ENCODE measurements around the gene WRNIP1.

WRNIP1 gene

DNA sequence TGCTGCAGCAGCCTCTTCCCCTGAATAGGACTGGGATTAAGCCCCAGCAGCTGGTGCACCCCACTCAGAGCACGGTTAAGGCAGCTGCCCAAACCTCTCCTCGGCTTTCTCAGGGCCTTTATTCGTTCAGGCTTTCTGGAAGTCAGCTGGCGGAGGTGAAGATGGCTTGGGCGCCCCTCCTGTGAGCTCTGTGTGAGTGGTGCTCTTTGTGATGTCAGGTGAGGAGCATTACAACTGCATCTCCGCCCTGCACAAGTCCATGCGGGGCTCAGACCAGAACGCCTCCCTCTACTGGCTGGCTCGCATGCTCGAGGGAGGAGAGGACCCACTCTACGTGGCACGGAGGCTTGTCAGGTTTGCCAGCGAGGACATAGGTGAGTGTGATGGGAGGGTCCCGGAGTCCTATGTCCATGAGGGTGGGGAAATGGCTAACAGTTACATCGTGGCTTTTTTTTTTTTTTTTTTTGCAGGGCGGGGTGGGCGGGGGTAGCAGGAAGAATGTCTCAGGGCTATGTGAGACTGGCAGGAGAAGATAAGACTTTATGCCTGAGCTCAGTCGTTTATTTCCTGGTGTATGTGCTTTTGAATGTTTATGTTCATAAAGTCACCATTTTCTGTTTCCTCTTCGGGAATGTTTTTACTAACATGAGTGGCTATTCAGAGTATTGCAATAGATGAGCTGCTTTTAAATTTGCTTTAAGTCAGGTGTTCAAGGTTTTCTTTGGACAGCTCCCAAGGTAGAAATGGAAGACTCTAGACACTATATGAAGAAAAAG, 18.2 kb downstream of the WRNIP1 start:
- H3K27ac ChIP-seq: no peak overlapping the region
- H3K4me3 ChIP-seq: no peak overlapping the region
- TF ChIP-seq, protein P1, sequence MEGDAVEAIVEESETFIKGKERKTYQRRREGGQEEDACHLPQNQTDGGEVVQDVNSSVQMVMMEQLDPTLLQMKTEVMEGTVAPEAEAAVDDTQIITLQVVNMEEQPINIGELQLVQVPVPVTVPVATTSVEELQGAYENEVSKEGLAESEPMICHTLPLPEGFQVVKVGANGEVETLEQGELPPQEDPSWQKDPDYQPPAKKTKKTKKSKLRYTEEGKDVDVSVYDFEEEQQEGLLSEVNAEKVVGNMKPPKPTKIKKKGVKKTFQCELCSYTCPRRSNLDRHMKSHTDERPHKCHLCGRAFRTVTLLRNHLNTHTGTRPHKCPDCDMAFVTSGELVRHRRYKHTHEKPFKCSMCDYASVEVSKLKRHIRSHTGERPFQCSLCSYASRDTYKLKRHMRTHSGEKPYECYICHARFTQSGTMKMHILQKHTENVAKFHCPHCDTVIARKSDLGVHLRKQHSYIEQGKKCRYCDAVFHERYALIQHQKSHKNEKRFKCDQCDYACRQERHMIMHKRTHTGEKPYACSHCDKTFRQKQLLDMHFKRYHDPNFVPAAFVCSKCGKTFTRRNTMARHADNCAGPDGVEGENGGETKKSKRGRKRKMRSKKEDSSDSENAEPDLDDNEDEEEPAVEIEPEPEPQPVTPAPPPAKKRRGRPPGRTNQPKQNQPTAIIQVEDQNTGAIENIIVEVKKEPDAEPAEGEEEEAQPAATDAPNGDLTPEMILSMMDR (IDR thresholded peaks at IDR 0.05): no peak
- DNase-seq (ENCODE audit: low spot score): no peak

DNA sequence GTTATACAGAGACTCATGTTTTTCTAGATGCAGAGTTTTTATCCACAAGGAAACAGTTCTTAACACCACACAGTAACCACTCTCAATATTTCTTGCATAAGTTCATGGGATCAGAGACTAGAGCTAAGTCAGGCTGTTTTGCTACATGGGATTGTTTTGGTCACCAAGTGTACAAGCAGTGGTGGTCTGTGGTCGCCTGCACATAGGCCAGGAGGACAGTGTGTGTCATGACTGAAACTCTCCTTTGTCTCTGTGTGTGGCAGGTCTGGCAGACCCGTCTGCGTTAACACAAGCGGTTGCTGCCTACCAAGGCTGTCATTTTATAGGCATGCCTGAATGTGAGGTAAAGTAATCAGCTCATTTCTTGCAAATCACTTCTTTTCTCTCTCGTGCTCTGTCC, 18.9 kb downstream of the WRNIP1 start:
- TF ChIP-seq, protein P1 (IDR thresholded peaks at IDR 0.05): no peak
- DNase-seq (ENCODE audit: low spot score): no peak
- Histone ChIP-seq H3K4me3 (no peak overlapping the region), H3K27ac (no peak overlapping the region)

DNA sequence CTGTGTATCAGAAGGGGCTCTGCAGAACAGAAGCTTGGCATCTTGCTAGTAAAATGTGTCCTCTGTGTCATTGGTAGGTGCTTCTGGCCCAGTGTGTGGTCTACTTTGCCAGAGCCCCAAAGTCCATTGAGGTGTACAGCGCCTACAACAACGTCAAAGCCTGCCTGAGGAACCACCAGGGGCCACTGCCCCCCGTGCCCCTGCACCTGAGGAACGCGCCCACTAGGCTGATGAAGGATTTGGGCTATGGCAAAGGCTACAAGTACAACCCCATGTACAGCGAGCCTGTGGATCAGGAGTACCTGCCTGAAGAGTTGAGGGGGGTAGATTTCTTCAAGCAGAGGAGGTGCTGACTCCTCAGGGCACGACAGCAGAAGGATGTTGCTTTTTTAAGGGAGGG, 19.7 kb downstream of the WRNIP1 start:
- DNase-seq (ENCODE audit: low spot score): no peak
- Histone ChIP-seq H3K27ac (no peak overlapping the region), H3K4me3 (no peak overlapping the region)
- TF ChIP-seq, protein P1 (IDR thresholded peaks at IDR 0.05): no peak

DNA sequence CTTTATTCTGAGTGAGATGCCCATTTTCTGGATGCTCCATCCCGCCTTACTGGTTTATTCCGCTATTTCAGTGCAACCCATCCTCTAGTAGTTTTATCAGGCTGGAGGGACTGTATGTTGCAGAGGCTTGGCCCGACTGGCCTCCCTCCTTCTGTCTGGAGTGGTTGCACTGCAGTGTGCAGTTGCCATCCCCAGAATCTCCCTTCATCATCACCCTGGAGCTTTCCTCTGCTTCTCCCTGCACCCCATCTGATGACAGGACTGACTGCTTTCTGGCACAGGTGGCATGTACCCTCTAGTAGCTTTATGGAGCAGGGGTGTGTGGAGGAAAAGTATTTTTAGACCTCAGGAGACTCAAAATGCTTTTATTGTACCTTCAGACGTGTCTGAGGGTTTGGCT, 21.1 kb downstream of the WRNIP1 start:
- Histone ChIP-seq H3K27ac (no peak overlapping the region), H3K4me3 (no peak overlapping the region)
- DNase-seq (ENCODE audit: low spot score): no peak
- TF ChIP-seq, protein P1 (IDR thresholded peaks at IDR 0.05): no peak

DNA sequence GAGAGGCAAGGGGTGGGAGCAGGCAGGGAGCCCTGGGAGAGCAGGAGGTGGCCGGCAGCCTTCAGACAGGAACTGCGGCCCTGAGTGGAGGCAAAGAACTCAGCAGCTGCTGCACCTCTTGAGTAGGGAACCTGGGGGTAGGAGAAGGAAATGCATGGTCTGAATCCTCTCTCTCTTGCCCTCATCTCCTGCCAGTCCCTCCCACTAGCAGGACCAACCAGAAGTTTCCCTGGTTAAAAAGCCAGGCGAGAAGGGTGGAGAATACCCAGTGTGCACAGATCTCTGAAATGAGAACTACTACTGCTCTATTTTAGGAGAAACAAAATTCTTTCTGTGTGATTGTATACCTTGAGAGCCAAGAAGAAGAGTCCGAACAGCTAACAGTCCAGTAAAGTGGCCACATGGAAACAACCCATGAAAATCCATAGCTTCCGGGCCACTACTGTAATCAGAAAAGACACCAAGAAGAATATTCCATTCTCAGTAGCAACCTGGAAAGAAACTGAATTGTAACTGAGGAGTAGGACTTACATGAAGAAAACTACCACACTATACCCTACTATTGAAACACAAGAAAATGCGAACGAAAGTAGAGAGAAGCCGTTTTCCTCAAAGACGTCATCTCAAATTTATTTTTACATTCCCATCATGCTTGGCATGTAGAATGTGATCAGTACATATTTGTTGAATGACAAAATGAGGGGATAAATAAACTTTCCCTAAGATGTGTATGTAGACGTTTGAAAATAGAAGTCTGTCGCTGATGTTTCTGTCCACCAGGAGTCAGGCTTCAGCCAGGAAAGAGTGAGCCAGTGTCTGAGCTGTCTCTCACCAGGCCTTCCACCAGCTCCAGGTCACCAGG, 25.6 kb downstream of the WRNIP1 start:
- TF ChIP-seq, protein P1 (IDR thresholded peaks at IDR 0.05): peak; percentile 63
- peak overlapping the region; percentile 36 for H3K4me3 ChIP-seq

DNA sequence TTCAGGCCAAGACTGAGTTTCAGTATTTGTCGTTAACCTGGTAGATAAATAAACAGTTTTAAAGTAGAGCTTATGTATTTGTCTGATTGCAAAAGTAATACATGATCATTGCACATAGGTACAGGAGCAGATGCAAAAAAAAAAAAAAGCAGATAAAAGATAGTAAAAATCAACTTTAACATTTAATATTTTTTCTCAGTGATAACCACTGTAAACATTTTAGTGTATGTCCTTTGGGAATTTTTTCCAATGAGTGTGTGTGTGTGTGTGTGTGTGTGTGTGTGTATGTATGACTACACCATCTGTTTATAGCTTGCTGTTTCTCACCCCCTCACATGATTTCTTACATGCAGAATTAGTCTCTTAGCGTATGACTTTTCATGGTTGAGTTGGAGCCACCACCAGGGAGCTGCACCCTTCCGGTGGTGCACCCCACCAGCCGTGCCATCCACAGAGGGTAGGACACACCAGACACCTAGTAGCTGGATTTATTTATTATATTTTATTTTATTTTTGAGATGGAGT, 26.3 kb downstream of the WRNIP1 start:
- DNase-seq (ENCODE audit: low spot score): no peak
- TF ChIP-seq, protein P1 (IDR thresholded peaks at IDR 0.05): no peak
- H3K4me3 ChIP-seq: no peak overlapping the region
- peak overlapping the region; percentile 64 to 88 for H3K27ac ChIP-seq

More for the DNA sequence above, 25.6 kb downstream of the WRNIP1 start:
- no peak for DNase-seq (ENCODE audit: low spot score)
- peak overlapping the region; percentile 80 to 88 for H3K27ac ChIP-seq

Measured in coronary artery (tissue), 2 donors.